Measurements from ENCODE around the gene CENPO.
"Not testable (repeated sequence)": the region's sequence is repeated elsewhere in the genome, so short reads cannot be mapped to it uniquely, and the experiment has no call there.

Gene CENPO

DNA sequence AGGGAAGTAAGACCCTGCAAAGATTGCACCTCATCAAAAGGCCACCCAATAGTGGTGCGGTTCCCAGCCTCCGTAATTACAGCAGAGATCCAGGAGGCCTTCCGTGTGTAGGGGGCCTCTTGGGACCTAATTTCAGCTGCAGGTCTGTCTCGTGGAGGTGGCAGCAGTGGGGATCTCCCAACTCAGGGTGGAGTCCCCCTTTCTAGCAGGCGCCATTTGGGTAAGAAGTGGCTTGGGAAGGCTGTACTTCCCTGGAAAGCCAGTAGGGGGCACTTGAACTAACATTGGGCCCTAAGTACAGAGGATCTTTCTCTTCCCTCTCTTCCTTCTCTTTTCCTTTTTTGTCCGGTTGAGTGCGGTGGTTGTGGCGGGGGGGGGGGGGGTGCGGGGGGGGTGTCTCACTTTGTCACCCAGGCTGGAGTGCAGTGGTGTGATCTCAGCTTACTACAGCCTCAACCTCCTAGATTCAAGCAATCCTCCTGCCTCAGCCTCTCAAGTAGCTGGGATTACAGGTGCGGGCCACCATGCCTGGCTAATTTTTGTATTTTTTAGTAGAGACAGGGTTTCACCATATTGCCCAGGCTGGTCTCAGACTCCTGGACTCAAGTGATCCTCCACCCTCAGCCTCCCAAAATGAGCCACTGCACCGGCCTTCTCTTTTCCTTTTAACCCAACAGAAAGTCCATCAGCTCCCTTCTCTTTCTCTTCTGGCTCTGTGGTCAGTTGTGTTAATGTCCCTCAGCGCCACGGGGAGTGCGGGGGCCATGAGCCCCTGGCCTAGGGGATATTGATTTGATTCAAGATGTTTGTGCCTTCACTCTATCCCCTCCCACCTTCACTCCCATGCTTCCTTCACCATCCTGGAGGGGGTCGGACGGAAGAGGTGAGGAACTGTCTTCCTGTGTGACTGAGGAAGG is 32.0 kb downstream of the CENPO start:
- DNase-seq (ENCODE audit: low read depth): no peak

DNA sequence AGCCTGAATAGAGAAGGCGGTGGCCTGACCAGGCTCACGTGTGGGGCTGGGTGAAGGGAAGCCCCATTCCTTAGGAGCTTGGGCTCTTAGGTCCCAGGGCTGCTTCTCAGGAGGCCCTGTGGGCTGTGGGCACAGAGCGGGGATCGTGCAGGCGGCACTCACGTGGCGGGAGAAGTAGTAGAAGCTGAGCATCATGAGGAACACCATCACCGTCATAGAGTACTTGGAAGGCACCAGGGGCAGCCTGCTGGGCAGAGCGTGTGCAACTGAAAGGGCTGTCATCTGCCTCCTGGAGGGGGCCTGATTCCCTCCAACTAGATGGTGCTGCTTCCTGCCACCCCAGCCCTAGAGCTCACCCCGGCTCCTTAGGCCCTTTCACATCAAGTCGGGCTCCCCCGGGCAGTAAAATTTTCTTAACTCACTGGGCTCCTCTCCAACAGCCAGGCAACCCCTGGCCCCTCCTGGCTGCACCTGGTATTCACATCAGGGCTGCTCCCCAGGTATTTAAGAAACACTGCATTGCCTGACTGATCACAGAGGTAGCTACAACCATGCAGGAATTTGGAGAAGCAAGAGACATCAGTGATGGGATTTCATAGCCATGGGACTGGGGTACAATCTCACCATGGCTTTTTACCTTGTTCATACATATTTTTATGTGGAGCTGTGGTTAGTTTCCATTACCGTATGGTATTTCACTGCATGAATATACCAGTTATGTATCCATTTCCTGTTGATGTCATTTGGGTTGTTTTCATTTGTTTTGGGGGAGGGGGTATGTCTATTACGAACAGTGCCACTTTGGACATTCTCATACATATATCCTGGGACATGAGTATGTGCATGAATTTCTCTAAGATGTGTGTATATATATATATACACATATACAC is 32.9 kb downstream of the CENPO start:
- DNase-seq (ENCODE audit: low read depth): no peak

DNA sequence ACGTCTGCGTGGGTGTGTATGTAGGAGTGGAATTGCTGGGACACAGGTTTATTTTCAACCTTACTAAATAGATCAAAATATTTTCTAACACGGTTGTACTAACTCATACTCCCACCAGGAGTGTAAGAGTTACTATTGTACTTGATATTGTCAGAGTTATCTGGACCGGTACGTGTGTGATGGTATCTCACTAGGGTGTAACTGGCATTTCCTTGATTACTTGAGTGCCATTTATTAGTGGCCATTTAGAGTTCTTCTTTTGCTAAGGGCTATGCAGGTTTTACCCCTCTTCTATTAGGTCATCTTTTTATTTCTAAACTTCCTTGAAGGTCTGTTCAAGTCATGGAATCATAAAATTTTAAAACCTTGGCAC is 33.5 kb downstream of the CENPO start:
- no peak for DNase-seq (ENCODE audit: low read depth)

DNA sequence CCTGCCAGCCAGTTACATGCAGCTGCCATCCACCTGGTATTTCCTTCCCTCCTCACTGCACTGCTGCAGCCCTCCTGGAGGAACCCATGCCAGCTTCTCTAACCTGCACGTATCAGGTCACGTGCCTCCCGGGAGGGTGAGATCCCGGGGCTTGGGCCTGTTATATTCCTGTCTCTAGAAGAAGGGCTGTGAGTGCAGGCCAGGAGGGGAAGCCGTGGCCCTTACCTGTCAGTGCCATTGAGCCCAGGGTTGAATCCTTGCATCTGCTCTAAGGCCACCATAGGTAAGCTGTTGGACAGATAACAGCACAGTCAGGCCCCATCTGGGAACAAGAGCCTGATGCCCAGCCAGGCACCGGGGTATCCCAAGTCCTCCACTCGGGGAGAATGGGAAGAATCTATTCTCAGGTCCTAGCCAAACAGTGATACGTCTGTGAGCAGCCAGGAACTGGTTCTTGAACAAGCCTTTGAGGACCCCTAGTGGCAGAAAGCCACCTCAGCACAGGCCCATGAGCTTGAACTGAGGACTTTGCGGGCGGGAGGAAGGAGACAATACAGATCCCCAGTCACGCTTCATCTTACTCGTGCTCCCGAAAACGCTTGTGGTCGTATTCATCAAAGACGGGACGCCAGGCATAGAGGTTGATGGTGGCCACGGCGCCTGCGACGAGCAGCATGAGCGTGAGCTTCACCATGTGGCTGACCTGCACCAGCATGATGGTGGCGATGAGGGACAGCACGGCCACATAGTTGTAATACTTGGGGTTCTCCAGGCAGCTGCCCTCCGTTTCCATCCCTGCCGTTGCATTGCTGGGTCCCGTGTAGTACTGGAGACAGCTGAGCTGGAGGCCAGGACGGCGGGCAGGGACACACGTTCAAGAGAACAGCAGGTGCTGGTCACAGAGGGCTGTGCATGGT is 34.4 kb downstream of the CENPO start:
- peak; percentile 36 for DNase-seq (ENCODE audit: low read depth)

DNA sequence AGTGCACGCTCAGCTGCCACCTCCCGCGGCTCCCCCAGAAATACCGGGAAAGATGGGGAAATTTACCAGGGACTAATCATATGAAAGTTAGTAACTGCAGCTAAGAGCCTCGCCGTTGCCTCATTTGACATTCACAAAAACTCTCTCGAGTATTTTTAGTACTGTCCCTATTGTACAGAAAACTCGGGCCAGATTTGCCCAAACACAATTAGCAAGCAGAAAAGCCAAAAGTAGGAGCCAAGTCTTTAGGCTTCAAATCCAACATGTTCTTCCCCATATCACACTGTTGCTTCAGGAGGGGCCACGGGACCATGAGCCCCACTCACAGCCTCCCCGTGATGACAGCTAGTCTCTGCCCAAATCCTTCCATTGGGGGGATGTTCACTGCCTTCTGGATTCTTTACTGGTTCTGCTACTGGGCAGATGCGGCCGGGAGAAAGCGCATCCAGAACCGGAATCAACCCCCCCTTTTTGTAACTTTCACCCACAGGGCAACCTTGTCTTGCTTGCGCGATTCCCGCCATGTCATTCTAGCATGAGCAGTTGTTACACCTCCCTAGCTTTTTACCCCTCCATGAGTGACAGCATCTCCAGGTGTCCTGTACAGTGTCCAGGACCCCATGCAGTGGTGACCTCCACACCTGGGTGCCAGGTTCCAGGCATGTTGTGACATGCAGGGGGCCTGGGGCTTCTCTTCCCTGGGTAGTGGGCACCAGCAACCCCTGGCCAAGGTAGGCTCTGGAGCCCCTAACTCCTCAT is 35.2 kb downstream of the CENPO start:
- DNase-seq (ENCODE audit: low read depth): no peak

DNA sequence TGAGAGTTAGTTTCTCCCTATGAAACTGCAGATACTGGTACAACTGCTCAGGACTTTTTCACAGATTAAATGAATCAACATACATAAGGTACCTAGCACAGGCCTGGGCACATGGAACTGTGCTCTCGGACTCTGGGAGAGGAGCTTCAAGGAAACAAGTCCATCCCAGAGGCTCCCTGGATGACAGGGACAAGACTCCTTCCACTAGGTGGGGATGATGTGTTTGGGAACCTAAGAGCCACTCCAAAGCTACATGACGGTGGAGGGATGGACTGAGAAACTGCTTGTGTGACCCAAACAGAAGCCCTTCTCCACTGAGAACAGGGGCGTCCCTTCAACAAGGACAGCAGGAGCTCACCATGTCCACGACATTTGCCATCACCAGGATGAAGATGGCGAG is 37.1 kb downstream of the CENPO start:
- no peak for DNase-seq (ENCODE audit: low read depth)

DNA sequence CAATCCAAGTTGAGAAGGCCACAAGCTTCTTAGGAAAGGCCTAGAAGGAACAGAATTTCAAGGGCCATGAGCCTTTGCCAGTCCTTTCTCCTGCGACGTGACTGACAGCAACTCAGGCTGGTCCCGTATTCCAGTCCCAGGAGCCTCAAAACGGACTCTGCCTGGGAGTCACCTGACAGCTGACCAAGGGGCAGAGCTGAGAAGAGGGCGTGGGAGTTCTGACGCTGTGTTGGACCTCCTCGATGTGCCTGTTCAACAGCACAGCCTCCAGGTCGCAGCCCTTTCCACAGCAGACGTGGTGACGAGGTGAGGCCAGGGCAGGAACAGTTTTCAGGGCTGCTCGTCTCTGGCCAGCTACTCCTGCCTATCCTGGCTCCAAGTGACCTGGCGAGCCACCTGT is 37.6 kb downstream of the CENPO start:
- DNase-seq (ENCODE audit: low read depth): no peak

DNA sequence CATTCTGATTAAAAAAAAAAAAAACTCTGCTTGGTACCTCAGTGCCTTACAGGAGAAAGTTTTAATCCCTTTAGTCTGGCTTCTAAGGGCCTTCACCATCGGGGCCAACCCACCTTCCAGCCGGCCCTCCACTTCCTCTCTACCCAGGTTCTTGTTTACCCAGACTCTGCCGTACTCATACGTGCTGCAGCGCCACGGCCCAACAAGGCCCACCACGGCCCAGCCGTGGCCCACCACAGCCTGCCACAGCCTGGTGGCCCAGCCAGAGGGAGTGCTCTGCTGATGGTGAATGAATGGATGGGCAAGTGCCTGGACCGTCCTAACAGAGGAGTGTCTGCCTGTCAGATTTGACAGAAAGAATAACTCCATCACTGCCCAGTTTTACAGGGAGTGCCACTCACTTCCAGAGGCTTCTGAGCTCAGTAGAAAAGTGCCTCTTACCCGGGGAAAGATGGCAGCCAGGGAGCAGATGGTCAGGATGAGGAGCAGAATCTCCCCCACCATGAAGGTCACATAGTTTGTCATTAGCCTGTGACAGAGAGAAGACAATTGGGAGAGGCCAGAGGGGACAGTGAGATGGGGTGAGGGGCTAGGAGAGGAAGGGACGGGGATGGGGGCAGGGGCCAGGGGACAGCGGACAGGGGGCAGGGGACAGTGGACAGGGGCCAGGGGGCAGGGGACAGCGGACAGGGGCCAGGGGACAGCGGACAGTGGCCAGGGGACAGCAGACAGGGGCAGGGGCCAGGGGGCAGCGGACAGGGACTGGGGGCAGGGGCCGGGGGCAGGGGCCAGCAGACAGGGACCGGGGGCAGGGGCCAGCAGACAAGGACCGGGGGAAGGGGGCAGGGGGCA is 38.2 kb downstream of the CENPO start:
- DNase-seq (ENCODE audit: low read depth): no peak

DNA sequence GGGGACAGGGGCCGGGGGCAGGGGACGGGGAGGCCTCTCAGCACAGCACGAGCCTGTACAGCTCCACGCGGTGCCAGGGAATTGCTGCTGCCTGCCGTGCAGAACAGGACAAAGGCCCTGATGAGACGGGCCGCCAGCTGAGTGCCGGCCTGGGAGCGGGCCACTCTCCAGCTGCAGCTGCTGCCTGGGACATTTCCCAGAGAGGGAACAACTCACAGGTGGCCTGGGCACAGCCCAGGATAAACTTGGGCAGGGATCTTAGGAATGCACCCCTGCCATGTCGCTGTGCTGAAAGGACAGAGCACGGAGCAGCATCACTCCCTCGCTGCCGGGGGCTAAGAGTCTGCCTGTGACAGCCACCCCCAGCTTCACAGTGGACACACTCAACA is 38.8 kb downstream of the CENPO start:
- DNase-seq (ENCODE audit: low read depth): no peak

DNA sequence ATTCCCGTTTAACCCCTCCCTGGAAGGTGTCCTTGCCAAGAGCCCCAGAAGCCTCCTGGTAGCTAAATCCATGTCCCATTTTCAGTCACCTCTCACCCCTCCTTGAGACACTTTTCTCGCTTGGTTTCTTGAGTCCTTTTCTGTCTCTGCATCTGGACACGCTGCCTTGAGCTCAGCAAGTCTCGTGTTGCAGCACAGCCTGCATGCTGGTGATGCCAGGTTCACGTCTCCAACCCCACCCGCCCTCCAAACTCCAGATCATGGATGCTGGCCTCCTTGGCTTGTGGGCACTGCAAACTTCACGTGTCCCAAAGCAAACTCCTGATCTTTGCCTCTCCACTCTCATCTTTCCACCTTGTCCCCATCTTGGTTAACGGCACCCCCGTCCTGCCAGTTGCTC is 39.3 kb downstream of the CENPO start:
- DNase-seq (ENCODE audit: low read depth): no peak

DNA sequence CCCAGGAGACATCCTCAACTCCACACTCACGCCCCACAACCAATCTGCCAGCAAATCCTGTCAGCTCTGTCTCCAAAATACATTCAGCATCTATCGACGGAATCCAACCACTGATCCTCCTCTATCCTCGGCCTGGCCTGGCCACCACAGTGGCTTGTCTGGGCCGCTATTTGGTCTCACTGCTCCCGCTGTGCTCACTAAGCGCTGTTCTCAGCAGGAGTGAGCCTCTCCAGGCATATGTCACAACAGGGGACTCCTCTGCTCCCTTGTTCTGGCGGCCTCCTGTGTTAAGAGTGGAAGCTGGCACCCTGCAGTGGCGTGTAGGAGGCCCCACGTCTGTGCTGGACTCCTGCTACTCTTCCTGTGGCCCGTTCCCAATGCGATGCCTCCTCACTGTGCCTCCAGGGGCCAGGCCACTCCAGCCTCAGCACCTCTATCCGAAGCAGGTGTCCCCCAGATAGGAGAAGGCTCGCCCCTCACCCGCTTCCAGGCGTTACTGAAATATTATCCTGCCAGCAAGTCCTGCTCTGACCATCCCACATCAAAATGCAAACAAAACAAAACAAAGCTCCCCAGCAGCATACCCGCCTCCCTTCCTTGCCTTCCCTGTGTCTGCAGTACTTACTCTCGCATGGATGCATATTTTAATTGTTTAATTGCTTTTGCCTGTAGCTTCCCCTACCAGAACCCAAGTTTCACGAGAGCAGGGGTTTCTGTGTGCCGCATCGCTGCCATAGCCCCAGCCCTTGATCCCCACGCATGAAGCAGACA is 39.9 kb downstream of the CENPO start:
- no peak for DNase-seq (ENCODE audit: low read depth)

DNA sequence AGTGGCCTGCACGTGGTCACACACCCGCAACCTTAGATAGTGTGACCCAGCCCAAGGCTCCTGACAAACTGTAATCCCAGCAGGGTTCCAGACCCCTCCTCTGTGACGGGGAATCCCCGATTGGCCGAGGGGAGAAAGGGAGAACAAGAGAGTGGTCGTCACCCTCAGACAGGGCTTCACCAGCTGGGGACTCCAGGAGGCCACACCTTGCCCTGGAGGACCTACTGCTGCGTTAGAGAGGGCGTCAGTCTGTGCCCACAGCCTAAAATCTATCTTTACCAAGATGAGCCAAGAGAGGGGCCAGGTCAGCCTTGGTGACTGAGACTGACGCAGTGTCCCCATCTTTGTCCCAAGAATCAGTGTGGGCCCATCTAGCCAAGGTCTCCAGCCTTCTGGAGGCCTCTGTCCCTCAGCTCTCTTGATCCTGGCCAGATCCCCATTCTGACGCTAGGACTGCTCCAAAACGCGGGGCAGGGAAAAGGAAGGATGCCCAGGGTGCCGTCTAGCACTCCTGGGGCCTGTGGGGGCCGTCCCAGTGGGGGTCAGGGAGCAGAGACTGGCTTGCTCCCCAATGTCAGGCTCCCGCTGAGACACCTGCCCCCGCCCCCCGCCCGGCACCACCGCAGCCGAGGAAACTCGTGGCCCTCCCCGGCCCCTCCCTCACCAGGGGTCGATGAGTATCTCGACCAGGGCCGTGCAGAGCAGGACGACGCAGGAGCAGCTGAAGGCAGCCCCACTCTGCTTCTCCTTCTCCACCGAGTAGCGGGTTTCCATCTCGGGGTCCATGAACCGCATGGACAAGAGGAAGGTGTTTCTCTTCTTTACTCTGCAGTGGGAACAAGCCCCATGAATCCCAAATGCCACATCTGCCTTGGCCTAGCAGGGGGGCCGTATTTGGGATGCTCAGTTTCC is 40.9 kb downstream of the CENPO start:
- DNase-seq (ENCODE audit: low read depth): no peak

DNA sequence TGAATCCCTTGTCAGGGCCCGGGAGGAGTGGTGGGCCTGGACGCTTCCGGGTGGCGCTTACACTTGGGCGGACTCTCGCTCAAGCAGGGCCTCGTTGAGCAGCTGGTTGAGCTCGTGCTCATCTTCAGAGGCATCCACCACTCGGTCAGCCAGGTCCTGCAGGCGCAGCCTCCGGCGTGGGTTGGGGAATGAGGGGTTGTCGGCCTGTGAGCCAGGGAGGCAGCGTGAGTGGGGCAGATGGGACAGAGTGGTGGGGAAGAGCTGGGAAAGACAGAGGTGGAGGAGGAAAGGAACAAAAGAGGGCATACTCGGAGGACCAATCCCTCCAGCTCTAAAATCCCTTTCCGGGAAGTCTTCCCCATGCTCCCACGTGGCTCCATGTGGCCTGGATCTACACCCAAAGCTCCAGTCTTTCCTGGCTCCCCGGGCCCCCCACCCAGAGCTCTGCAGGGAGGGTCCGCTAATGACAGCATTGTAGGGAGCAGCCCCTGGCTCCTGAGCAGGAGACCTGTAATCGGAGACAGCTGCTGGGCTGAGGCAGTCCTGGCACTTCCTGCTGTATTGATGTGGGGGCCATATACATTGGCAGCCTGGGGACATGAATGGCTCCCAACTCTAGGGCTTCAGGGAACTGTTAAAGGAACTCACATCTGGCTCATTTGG is 41.6 kb downstream of the CENPO start:
- no peak for DNase-seq (ENCODE audit: low read depth)

DNA sequence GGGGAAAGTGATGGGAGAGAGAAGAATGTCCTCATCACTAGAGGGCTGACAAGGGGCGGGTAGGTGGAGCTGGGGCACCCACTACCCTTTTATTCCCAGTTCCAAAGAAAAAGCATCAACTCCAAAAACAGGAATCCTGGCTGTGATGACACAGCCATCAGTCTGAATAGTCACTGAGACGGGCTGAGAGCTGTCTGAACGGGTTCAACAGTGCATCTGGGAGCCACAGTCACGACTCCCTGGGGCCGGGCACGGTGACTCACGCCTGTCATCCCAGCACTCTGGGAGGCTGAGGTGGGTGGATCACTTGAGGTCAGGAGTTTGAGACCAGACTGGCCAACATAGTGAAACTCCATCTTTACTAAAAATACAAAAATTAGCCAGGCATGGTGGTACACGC is 42.2 kb downstream of the CENPO start:
- DNase-seq (ENCODE audit: low read depth): not testable (repeated sequence)

DNA sequence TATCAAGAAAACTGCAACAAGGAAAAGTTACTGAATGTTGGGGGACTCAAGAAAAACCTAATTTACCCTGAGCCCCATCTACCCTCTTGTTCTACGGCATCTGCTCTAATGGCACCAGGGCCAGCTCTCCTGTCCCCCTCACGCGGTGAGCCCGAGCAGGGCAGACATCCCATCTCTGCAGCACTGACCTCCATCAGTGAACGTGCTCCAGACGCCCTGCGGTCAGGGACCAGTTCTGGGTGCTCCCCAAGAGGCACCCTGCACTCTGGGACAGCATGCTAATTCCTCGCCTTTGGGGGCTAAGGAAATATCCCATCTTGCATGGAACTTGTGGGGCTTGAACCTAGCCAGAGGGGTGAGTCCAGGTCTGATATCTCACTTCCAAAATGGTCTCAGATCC is 43.0 kb downstream of the CENPO start:
- no peak for DNase-seq (ENCODE audit: low read depth)

DNA sequence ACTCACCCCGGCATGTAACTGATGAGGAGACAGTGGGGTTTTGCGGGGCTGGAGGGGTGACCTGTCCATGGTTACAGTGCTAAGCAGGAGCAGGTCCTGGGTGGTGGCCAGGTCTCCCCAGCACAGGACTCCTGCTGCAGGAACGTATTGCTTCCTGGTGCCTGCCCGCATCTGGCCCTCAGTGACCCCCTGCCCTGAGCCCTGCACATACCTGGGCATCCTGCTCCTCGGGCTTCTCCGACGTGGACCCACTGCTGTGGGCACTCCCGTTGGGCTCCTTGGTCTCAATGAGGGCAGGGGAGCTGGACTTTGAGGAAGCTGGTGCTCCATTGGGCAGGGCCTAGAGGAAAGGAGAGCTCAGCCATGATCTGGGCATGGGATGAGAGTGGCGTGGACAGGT is 43.5 kb downstream of the CENPO start:
- DNase-seq (ENCODE audit: low read depth): no peak

DNA sequence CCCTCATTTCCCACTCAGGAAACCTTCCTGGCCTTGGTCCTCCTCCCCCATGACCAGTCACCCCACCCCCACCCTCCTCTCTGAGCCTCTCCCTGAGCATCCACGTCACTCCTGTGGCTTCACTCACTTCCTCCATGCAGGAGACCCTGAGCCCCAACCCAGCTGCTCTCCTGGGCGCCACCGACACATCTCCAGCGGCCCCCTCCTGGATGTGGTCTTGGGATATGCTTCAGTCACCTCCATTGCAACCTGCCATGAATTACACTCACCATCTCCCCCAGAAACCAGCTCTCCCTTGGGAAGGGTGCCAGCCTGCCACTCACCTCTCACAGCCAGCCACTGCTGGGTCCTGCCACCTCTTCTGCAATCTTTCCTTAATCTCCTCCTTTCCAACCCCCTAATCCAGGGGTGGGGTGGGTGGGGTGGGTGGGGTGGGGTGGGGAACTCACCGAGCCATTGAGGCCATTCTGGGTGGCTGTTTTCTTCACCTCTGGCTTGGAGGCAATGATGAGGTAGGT is 44.8 kb downstream of the CENPO start:
- no peak for DNase-seq (ENCODE audit: low read depth)

DNA sequence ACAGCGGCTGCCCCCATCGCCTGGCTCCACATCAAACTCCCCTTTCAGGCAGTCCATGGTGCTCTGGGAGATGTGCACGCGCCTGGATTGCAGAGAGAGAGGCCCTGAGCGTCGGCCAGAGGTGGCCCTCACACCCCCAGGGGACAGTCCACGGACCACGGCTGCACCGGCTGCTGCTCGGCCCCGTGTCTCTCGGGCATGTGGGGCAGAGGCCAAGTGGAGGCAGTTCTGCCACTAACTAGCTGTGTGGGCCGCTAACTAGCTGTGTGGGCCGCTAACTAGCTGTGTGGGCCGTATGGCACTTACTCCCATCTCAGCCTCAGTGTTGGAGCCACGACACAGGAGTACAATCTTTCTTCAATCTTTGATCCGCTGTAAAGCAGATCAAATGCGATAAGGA is 45.3 kb downstream of the CENPO start:
- DNase-seq (ENCODE audit: low read depth): no peak

Measured in HS-27A (cell line).